OCI-M2 (cell line): Measurements from ENCODE around the gene KCNIP4.

Experiments used
- DNase-seq: peaks from one replicate; lab custom pipeline; 2025; ENCODE audit not compliant: unreplicated experiment; lab: John Stamatoyannopoulos, UW

The KCNIP4 gene

GRCh38 chr4:21901831-21902230 is 46.7 kb downstream of the KCNIP4 start:
- DNase-seq, result no peak

- DNase-seq, result no peak
Measured at GRCh38 chr4:21901281-21901680, 47.3 kb downstream of the KCNIP4 start.

- no peak for DNase-seq
Measured at GRCh38 chr4:21900211-21900610, 48.4 kb downstream of the KCNIP4 start.

GRCh38 chr4:21898101-21898500 is 50.5 kb downstream of the KCNIP4 start:
- DNase-seq, result no peak

- DNase-seq, result no peak
Measured at GRCh38 chr4:21896767-21897166, 51.8 kb downstream of the KCNIP4 start.

GRCh38 chr4:21893136-21893535 is 55.4 kb downstream of the KCNIP4 start:
- no peak for DNase-seq

- DNase-seq, result no peak
Measured at GRCh38 chr4:21890231-21890630, 58.3 kb downstream of the KCNIP4 start.

- DNase-seq, result no peak
Measured at GRCh38 chr4:21888195-21888976, 60.2 kb downstream of the KCNIP4 start.

GRCh38 chr4:21887481-21887880 is 61.1 kb downstream of the KCNIP4 start:
- no peak for DNase-seq

- no peak for DNase-seq
Measured at GRCh38 chr4:21885770-21886169, 62.8 kb downstream of the KCNIP4 start.

GRCh38 chr4:21885241-21885640 is 63.3 kb downstream of the KCNIP4 start:
- no peak for DNase-seq

GRCh38 chr4:21884615-21885014 is 64.0 kb downstream of the KCNIP4 start:
- no peak for DNase-seq

- no peak for DNase-seq
Measured at GRCh38 chr4:21882051-21882839, 66.3 kb downstream of the KCNIP4 start.

- DNase-seq, result no peak
Measured at GRCh38 chr4:21879187-21879586, 69.4 kb downstream of the KCNIP4 start.

GRCh38 chr4:21876711-21877110 is 71.9 kb downstream of the KCNIP4 start:
- DNase-seq, result no peak

- no peak for DNase-seq
Measured at GRCh38 chr4:21873145-21873544, 75.4 kb downstream of the KCNIP4 start.

- no peak for DNase-seq
Measured at GRCh38 chr4:21872101-21872500, 76.5 kb downstream of the KCNIP4 start.

- no peak for DNase-seq
Measured at GRCh38 chr4:21869978-21870745, 78.4 kb downstream of the KCNIP4 start.

- no peak for DNase-seq
Measured at GRCh38 chr4:21864686-21865085, 83.9 kb downstream of the KCNIP4 start.

- DNase-seq, result no peak
Measured at GRCh38 chr4:21862917-21863316, 85.7 kb downstream of the KCNIP4 start.

GRCh38 chr4:21858971-21859370 is 89.6 kb downstream of the KCNIP4 start:
- no peak for DNase-seq

GRCh38 chr4:21856754-21857153 is 91.8 kb downstream of the KCNIP4 start:
- no peak for DNase-seq
